ENCODE results near the gene RPL41. TPM values are rescaled to one million over a fixed set of nuclear protein-coding genes. Genes with fewer than 3 reads are reported as not detected.

Gene RPL41
- total and polyA plus RNA-seq, 4 donors: 979 to 2,155 (median 1,482) TPM

- TF ChIP-seq YY1 (IDR thresholded peaks at IDR 0.05) (no peak), NR2F2 (IDR thresholded peaks at IDR 0.05) (peak; percentile 40)
- Histone ChIP-seq H3K27me3 (ENCODE audit: control insufficient read depth in 4 of 4, insufficient read depth in 4 of 4, low read length in 3 of 4) (no peaks in the 10 kb centered on the region), H3K9me3 (ENCODE audit: control insufficient read depth in 4 of 4, low read length in 3 of 4) (no peaks in the 10 kb centered on the region), H3K27ac (ENCODE audit: low read depth in 1 of 2, low read length in 2 of 2) (no peak overlapping the region), H3K9ac (ENCODE audit: low read depth in 1 of 2, low read length in 2 of 2) (no peak overlapping the region), H3K4me1 (ENCODE audit: control insufficient read depth in 4 of 4, insufficient read depth in 4 of 4, low read length in 3 of 4) (peaks cover 0 to 14% (median 5%) of the 10 kb centered on the region in 4 donors), H3K36me3 (ENCODE audit: control insufficient read depth in 4 of 4, insufficient read depth in 3 of 4, low read depth in 1 of 4, low read length in 3 of 4) (peaks cover 11 to 34% (median 25%) of the 10 kb centered on the region in 4 donors), H3K4me3 (ENCODE audit: low read depth in 1 of 3, low read length in 3 of 3) (no peak overlapping the region)
- no peak for DNase-seq (ENCODE audit: low spot score)
- WGBS: 75% methylated on average over 13 of the region's 13 CpGs
Observed at GRCh38 chr12:56146492-56147460, 30.3 kb downstream of the RPL41 start.

- no peak for DNase-seq (ENCODE audit: low spot score)
Observed at GRCh38 chr12:56150563-56150962, 34.1 kb downstream of the RPL41 start.

GRCh38 chr12:56151672-56152131, 35.3 kb downstream of the RPL41 start:
- Histone ChIP-seq H3K27me3 (ENCODE audit: control insufficient read depth in 4 of 4, insufficient read depth in 4 of 4, low read length in 3 of 4) (no peaks in the 10 kb centered on the region), H3K27ac (ENCODE audit: low read depth in 1 of 2, low read length in 2 of 2) (peak overlapping the region; percentile 88 to 98), H3K4me1 (ENCODE audit: control insufficient read depth in 4 of 4, insufficient read depth in 4 of 4, low read length in 3 of 4) (peaks cover 9 to 32% (median 23%) of the 10 kb centered on the region in 4 donors), H3K9ac (ENCODE audit: low read depth in 1 of 2, low read length in 2 of 2) (peak overlapping the region; percentile 86 to 95), H3K4me3 (ENCODE audit: low read depth in 1 of 3, low read length in 3 of 3) (peak overlapping the region; percentile 68 to 83 (median 79)), H3K9me3 (ENCODE audit: control insufficient read depth in 4 of 4, low read length in 3 of 4) (no peaks in the 10 kb centered on the region), H3K36me3 (ENCODE audit: control insufficient read depth in 4 of 4, insufficient read depth in 3 of 4, low read depth in 1 of 4, low read length in 3 of 4) (no peaks in the 10 kb centered on the region)
- DNase-seq (ENCODE audit: low spot score): peak; percentile 66
- WGBS: 2% methylated on average over 12 of the region's 12 CpGs
- peak in 1 of 2 donors; percentile 37 for TF ChIP-seq RAD21 (IDR thresholded peaks at IDR 0.05)
- no peak for TF ChIP-seq REST (IDR thresholded peaks at IDR 0.05)
- no peak for TF ChIP-seq YY1 (IDR thresholded peaks at IDR 0.05)
- no peak for TF ChIP-seq HNF4G (IDR thresholded peaks at IDR 0.05)
- TF ChIP-seq JUND (IDR thresholded peaks at IDR 0.05): no peak
- no peak for TF ChIP-seq SP1 (IDR thresholded peaks at IDR 0.05)
- TF ChIP-seq FOXA1 (IDR thresholded peaks at IDR 0.05): no peak
- TF ChIP-seq FOXA2 (IDR thresholded peaks at IDR 0.05): no peak
- TF ChIP-seq MAX (IDR thresholded peaks at IDR 0.05): no peak
- no peak for TF ChIP-seq HNF4A (conservative IDR thresholded peaks at IDR 0.05)
- TF ChIP-seq ZBTB33 (IDR thresholded peaks at IDR 0.05): no peak
- no peak for TF ChIP-seq GABPA (IDR thresholded peaks at IDR 0.05 in 1 of 2, conservative IDR thresholded peaks at IDR 0.05 in 1 of 2)
- TF ChIP-seq TAF1 (conservative IDR thresholded peaks at IDR 0.05): no peak

More at GRCh38 chr12:56150563-56150962, 34.1 kb downstream of the RPL41 start:
- WGBS: 70% methylated on average over 3 of the region's 3 CpGs
- Histone ChIP-seq H3K27me3 (ENCODE audit: control insufficient read depth in 4 of 4, insufficient read depth in 4 of 4, low read length in 3 of 4) (no peaks in the 10 kb centered on the region), H3K9me3 (ENCODE audit: control insufficient read depth in 4 of 4, low read length in 3 of 4) (no peaks in the 10 kb centered on the region), H3K36me3 (ENCODE audit: control insufficient read depth in 4 of 4, insufficient read depth in 3 of 4, low read depth in 1 of 4, low read length in 3 of 4) (no peaks in the 10 kb centered on the region), H3K9ac (ENCODE audit: low read depth in 1 of 2, low read length in 2 of 2) (no peak overlapping the region), H3K4me3 (ENCODE audit: low read depth in 1 of 3, low read length in 3 of 3) (no peak overlapping the region), H3K27ac (ENCODE audit: low read depth in 1 of 2, low read length in 2 of 2) (no peak overlapping the region), H3K4me1 (ENCODE audit: control insufficient read depth in 4 of 4, insufficient read depth in 4 of 4, low read length in 3 of 4) (peaks cover 9 to 33% (median 22%) of the 10 kb centered on the region in 4 donors)
- no peak for TF ChIP-seq TAF1 (conservative IDR thresholded peaks at IDR 0.05)
- no peak for TF ChIP-seq GABPA (IDR thresholded peaks at IDR 0.05 in 1 of 2, conservative IDR thresholded peaks at IDR 0.05 in 1 of 2)
- TF ChIP-seq CTCF (IDR thresholded peaks at IDR 0.05; ENCODE audit: low read depth, low read length, missing input control): no peak
- TF ChIP-seq JUND (IDR thresholded peaks at IDR 0.05): no peak

Data from liver (tissue), 9 donors.